GM23338 (cell line): ENCODE measurements around the gene FOXC2. TPM values are rescaled to one million over a fixed set of nuclear protein-coding genes. Genes with fewer than 3 reads are reported as not detected.

Experiments used
- ATAC-seq: fragments of 200-7000 bp; cut with Tn5 transposase; 3 replicates; pipeline ENCODE4 v1.9.1; 2020
- DNase-seq: peaks from one replicate; pipeline ENCODE4 v3.0.0-alpha.2; 2015; ENCODE audit warnings: low spot score
- H2AFZ ChIP-seq: fragments of 200-600 bp; sonication (generic); 2 replicates; pipeline ENCODE4 v1.8.0; 2016; ENCODE audit warnings: antibody characterized with exemption, mild to moderate bottlenecking, moderate library complexity
- H3F3A ChIP-seq: fragments of 200-600 bp; sonication (generic); replicated peaks from 2 replicates; pipeline ENCODE4 v1.8.0; 2017; ENCODE audit warnings: antibody characterized with exemption, mixed run types, low read depth
- H3K27ac ChIP-seq: fragments of 200-600 bp; sonication (generic); 2 replicates; pipeline ENCODE4 v1.6.1; 2016; ENCODE audit warnings: low read depth
- H3K27me3 ChIP-seq: fragments of 200-600 bp; sonication (generic); 2 replicates; pipeline ENCODE4 v1.8.0; 2016; ENCODE audit warnings: mild to moderate bottlenecking, mixed run types, moderate library complexity; ENCODE audit not compliant: insufficient read depth
- H3K36me3 ChIP-seq: fragments of 200-600 bp; sonication (generic); 2 replicates; pipeline ENCODE4 v1.8.0; 2016; ENCODE audit warnings: mild to moderate bottlenecking; ENCODE audit not compliant: insufficient read depth
- H3K4me1 ChIP-seq: fragments of 200-600 bp; sonication (generic); 2 replicates; pipeline ENCODE4 v1.8.0; 2016; ENCODE audit warnings: mild to moderate bottlenecking, moderate library complexity; ENCODE audit not compliant: insufficient read depth
- H3K4me2 ChIP-seq: fragments of 200-600 bp; sonication (generic); 2 replicates; pipeline ENCODE4 v1.7.1; 2017; ENCODE audit warnings: mixed run types
- H3K4me3 ChIP-seq: fragments of 200-600 bp; sonication (generic); 2 replicates; pipeline ENCODE4 v1.6.1; 2016; ENCODE audit warnings: mixed run types
- H3K79me2 ChIP-seq: fragments of 200-600 bp; sonication (generic); replicated peaks from 2 replicates; pipeline ENCODE4 v1.8.0; 2017; ENCODE audit warnings: mild to moderate bottlenecking; ENCODE audit not compliant: insufficient read depth
- H3K9me2 ChIP-seq: fragments of 200-600 bp; sonication (generic); 2 replicates; pipeline ENCODE4 v1.8.0; 2017; ENCODE audit not compliant: insufficient read depth
- H4K20me1 ChIP-seq: fragments of 200-600 bp; sonication (generic); replicated peaks from 2 replicates; pipeline ENCODE4 v1.8.0; 2017; ENCODE audit warnings: mild to moderate bottlenecking; ENCODE audit not compliant: insufficient read depth
- H3K27ac Mint-ChIP-seq: 2 replicates; pipeline ENCODE4 v1.8.0; 2020; ENCODE audit warnings: inconsistent platforms, mild to moderate bottlenecking, moderate library complexity, mixed read lengths
- H3K27me3 Mint-ChIP-seq: 3 replicates; pipeline ENCODE4 v1.8.0; 2022; ENCODE audit warnings: low read depth, mild to moderate bottlenecking, moderate library complexity, mixed read lengths, inconsistent platforms; ENCODE audit not compliant: insufficient read depth, poor library complexity
- H3K36me3 Mint-ChIP-seq: 3 replicates; pipeline ENCODE4 v1.8.0; 2021; ENCODE audit warnings: low read depth, mild to moderate bottlenecking, inconsistent platforms, moderate library complexity, mixed read lengths
- H3K4me1 Mint-ChIP-seq: 3 replicates; pipeline ENCODE4 v1.8.0; 2020; ENCODE audit warnings: mild to moderate bottlenecking, inconsistent platforms, mixed read lengths
- H3K4me3 Mint-ChIP-seq: 3 replicates; pipeline ENCODE4 v1.8.0; 2021; ENCODE audit warnings: moderate library complexity, mild to moderate bottlenecking, inconsistent platforms, mixed read lengths
- H3K9me3 Mint-ChIP-seq: 3 replicates; pipeline ENCODE4 v1.8.0; 2020; ENCODE audit warnings: moderate library complexity, mild to moderate bottlenecking, inconsistent platforms, mixed read lengths
- CTCF ChIP-seq, 2 experiments: fragments of 200-600 bp in 1 of 2; sonication (generic) in 1 of 2; conservative IDR thresholded peaks; 2 replicates each; pipeline versions ENCODE4 v1.5.1 to v1.6.1; 2016 to 2017; ENCODE audit warnings: antibody characterized with exemption in 2 of 2, low read depth in 2 of 2, mild to moderate bottlenecking in 2 of 2, moderate library complexity in 1 of 2
- EZH2 ChIP-seq: fragments of 200-600 bp; sonication (generic); IDR thresholded peaks from one replicate; pipeline ENCODE4 v1.8.0; 2017; ENCODE audit warnings: antibody characterized with exemption, mild to moderate bottlenecking, low read depth; ENCODE audit not compliant: unreplicated experiment
- EZH2phosphoT487 ChIP-seq: fragments of 200-600 bp; sonication (generic); IDR thresholded peaks from one replicate; pipeline ENCODE4 v1.8.1; 2018; ENCODE audit warnings: antibody characterized with exemption; ENCODE audit not compliant: unreplicated experiment
- ZNF462 ChIP-seq: fragments of 250-450 bp; sonication (Bioruptor Pico); IDR thresholded peaks from 2 replicates; pipeline ENCODE4 v1.5.0; 2020; ENCODE audit warnings: mild to moderate bottlenecking, moderate library complexity
- polyA plus RNA-seq: library from polyadenylated mRNA; unstranded; fragments of >200 nt; fragmentation: Nextera tagmentation; extraction: Ambion mirVana; gene quantifications from 2 replicates; pipeline ENCODE4 v1.2.1, GENCODE V29; 2016
- total RNA-seq: library from RNA; depleted of rRNA; stranded (reverse); fragments of >200 nt; shearing (Covaris generic); gene quantifications from 2 replicates; pipeline ENCODE4 v1.2.3, GENCODE V29; 2014

FOXC2 gene
- total and polyA plus RNA-seq, 2 experiments from 2014 or later = 0.16 TPM; not detected in 1

GRCh38 chr16:86567701-86568581 is 1.3 kb downstream of the FOXC2 start:
- Histone ChIP-seq H2AFZ (0 out of 2 replicates have a peak overlapping the region, but pooled peaks have one; percentile 47), H3K79me2 (no peaks in the 10 kb centered on the region), H4K20me1 (peaks cover 18% of the 10 kb centered on the region), H3K36me3 (no peaks in the 10 kb centered on the region), H3K4me3 (peak overlapping the region; percentile 57), H3K9me2 (no peaks in the 10 kb centered on the region), H3K27ac (no peak overlapping the region), H3K27me3 (peaks cover 97% of the 10 kb centered on the region), H3K4me1 (peaks cover 67% of the 10 kb centered on the region), H3F3A (peaks cover 7% of the 10 kb centered on the region), H3K4me2 (peak overlapping the region; percentile 79)
- Mint-ChIP-seq H3K4me1 (peaks cover 59% of the 10 kb centered on the region), H3K27me3 (peaks cover 92% of the 10 kb centered on the region), H3K36me3 (no peaks in the 10 kb centered on the region), H3K27ac (no peak overlapping the region), H3K9me3 (peaks cover 5% of the 10 kb centered on the region; the same call in 1 of the 3 replicates), H3K4me3 (peak overlapping the region; percentile 60)
- ATAC-seq (peak; percentile 10), DNase-seq (peak; percentile 66)
- TF ChIP-seq ZNF462 (CRISPR knock-in tag) = no peak
- TF ChIP-seq CTCF (conservative IDR thresholded peaks at IDR 0.05; ENCODE audit: low read depth in 2 of 2) = peak in 1 of 2 experiments; percentile 14; a peak in 2 of 4 replicates
- TF ChIP-seq EZH2 = peak; percentile 99
- peak; percentile 88 for TF ChIP-seq EZH2phosphoT487
